HG02884 (cell line): ENCODE measurements around the gene OPCML.

ENCODE experiments used
- ATAC-seq: cut with Tn5 transposase; IDR thresholded peaks from one replicate; pipeline ENCODE4 v1.9.1; 2021; ENCODE audit warnings: mild to moderate bottlenecking, moderate library complexity; ENCODE audit not compliant: unreplicated experiment

Gene OPCML

GRCh38 chr11:132913886-132914285 lies 618.4 kb downstream of the OPCML start:
- no peak for ATAC-seq

- no peak for ATAC-seq
Observed at GRCh38 chr11:132913295-132913694, 619.0 kb downstream of the OPCML start.

GRCh38 chr11:132911186-132911585 lies 621.1 kb downstream of the OPCML start:
- ATAC-seq, result no peak

GRCh38 chr11:132910011-132910760 lies 622.1 kb downstream of the OPCML start:
- no peak for ATAC-seq

- no peak for ATAC-seq
Observed at GRCh38 chr11:132909021-132909606, 623.2 kb downstream of the OPCML start.

- no peak for ATAC-seq
Observed at GRCh38 chr11:132908414-132908810, 623.9 kb downstream of the OPCML start.

GRCh38 chr11:132907651-132908413 lies 624.5 kb downstream of the OPCML start:
- ATAC-seq, result no peak

GRCh38 chr11:132904607-132905006 lies 627.7 kb downstream of the OPCML start:
- no peak for ATAC-seq

GRCh38 chr11:132904091-132904490 lies 628.2 kb downstream of the OPCML start:
- no peak for ATAC-seq

- no peak for ATAC-seq
Observed at GRCh38 chr11:132901638-132902471, 630.4 kb downstream of the OPCML start.

- ATAC-seq, result no peak
Observed at GRCh38 chr11:132898676-132899075, 633.6 kb downstream of the OPCML start.

GRCh38 chr11:132898021-132898420 lies 634.3 kb downstream of the OPCML start:
- ATAC-seq, result no peak

- no peak for ATAC-seq
Observed at GRCh38 chr11:132895340-132895739, 637.0 kb downstream of the OPCML start.

- ATAC-seq, result no peak
Observed at GRCh38 chr11:132894606-132895005, 637.7 kb downstream of the OPCML start.

GRCh38 chr11:132892876-132893275 lies 639.4 kb downstream of the OPCML start:
- no peak for ATAC-seq

- ATAC-seq, result no peak
Observed at GRCh38 chr11:132888226-132888625, 644.1 kb downstream of the OPCML start.

GRCh38 chr11:132886335-132886734 lies 646.0 kb downstream of the OPCML start:
- ATAC-seq, result no peak

GRCh38 chr11:132883241-132883640 lies 649.1 kb downstream of the OPCML start:
- no peak for ATAC-seq

- no peak for ATAC-seq
Observed at GRCh38 chr11:132881622-132882021, 650.7 kb downstream of the OPCML start.

- no peak for ATAC-seq
Observed at GRCh38 chr11:132878111-132878510, 654.2 kb downstream of the OPCML start.

- no peak for ATAC-seq
Observed at GRCh38 chr11:132876705-132877104, 655.6 kb downstream of the OPCML start.
